Kidney tubule cell (primary cell): ENCODE measurements around the gene VPS45.
A peak's percentile ranks its signal among the peaks of the same experiment; 100 is the strongest.

Source experiments
- DNase-seq: peaks from one replicate; pipeline ENCODE4 v3.0.0-alpha.2; 2018; ENCODE audit warnings: low spot score

The VPS45 gene

DNA sequence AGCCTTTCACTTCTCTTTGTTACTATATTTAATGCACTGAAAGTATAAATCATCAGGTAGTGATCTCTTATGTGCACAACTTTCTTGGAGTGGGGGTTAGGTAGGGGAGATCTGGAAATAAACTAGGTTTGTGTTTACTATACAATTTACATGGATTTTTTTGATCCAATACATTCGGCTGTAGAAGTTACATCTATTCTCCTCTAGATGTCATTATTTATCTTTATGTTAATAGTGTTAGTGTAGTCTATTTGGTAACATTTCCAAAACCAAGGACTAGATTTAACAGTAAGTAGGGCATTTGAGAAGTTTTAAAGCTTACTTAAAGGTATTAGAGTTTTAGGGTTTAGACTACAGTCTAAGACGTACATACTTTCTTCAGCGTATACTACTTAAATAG lies 5.4 kb downstream of the VPS45 start:
- peak; percentile 17 for DNase-seq

DNA sequence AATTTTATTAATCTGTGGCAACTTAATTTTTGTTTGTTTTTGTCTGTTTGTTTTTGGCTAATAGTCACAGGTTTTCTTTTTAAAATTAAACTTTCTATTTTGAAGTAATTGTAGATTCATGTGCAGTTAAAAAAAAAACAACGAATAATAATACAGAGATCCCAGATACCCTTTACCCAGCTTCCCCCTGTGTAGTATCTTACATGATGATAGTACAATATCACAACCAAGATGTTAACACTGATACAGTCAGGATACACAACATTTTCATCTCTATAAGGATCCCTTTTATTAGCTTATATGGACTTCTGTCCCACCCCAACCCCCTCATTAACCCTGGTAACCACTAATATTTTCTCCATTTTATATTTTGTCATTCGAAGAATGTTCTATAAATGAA lies 5.9 kb downstream of the VPS45 start:
- no peak for DNase-seq

DNA sequence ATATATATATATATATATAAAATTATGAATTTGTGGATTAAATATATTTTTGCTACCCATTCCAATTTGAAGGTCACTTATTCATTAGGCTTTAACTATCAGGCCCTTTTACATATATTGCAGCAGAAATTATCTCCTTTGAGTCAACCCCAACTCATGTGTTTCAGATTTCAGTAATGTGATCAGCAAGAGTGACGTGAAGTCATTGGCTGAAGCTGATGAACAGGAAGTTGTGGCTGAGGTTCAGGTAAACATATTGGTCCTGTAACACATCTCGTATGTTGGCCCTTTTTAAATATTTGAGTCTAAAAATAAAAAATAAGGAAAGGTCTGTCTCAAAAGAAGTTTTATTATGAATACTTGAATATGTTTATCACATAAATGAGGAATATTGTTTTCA lies 8.5 kb downstream of the VPS45 start:
- no peak for DNase-seq

DNA sequence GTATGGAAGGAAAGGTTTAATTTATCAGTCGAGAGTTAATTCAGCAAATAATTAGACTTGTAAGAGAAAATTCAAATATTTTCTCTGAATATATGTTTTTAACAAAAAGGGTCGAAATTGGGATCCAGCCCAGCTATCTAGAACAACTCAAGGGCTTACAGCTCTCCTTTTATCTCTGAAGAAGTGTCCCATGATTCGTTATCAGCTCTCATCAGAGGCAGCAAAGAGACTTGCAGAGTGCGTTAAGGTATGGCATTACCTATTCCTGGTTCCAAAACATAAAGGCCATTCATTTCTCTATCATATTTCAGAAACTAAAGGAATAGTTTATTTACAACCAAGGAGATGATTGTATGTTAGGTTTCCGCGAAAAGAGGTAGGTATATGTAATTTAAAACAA lies 9.4 kb downstream of the VPS45 start:
- no peak for DNase-seq

DNA sequence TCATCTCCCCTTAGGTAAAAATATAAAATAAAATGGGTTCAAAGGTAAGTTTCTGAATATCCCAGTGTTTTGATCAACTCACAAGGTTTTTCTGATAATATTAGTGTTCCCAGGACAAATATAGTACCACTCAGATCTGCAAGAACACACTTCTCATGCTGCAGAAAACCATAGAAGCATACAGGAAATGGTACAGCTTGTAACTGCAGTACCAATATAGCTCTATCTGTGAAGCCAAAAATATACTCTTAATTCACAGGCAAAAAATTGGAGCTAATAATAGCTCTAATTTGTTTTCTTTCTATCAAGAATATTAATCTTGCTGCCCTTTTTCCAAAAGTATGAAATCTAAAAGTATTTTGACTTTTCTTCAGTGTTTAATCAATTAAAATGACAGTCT lies 13.2 kb downstream of the VPS45 start:
- DNase-seq: no peak

DNA sequence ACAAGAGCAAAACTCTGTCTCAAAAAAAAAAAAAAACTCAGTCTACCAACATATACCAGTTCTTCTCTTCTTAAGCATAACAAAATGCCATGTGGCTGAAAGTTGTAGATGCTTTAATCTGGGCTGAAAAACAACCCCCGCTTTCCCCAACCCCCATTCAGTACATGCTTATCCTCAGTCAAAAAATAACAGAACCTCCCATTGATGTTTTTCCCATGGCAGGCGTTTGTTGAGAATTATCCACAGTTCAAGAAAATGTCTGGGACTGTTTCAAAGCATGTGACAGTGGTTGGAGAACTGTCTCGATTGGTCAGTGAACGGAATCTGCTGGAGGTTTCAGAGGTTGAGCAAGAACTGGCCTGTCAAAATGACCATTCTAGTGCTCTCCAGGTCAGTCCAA lies 14.9 kb downstream of the VPS45 start:
- no peak for DNase-seq

GRCh38 chr1:150083907-150084306 lies 16.3 kb downstream of the VPS45 start:
- DNase-seq: no peak

DNA sequence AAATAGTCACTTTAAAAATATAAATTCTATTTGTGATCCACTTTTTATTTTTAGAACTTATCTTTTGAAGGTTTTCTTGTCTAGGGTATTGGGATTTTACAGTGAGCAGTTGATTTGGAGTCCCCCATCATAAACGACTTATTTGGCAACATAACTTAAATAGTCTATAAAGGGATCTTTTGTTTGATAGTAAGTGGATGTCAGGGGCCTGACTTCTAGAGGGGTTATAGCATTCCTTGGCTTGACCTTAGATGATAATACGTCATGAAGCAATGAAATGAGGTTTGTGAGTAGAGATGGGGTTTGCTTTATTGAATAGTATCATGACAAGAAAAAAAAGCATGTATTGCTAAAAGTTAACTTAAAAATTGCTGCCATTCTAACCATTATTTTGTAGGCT lies 17.8 kb downstream of the VPS45 start:
- DNase-seq: no peak

GRCh38 chr1:150087415-150087814 lies 19.8 kb downstream of the VPS45 start:
- DNase-seq: no peak

- no peak for DNase-seq
Observed at GRCh38 chr1:150089846-150090520, 22.4 kb downstream of the VPS45 start.

DNA sequence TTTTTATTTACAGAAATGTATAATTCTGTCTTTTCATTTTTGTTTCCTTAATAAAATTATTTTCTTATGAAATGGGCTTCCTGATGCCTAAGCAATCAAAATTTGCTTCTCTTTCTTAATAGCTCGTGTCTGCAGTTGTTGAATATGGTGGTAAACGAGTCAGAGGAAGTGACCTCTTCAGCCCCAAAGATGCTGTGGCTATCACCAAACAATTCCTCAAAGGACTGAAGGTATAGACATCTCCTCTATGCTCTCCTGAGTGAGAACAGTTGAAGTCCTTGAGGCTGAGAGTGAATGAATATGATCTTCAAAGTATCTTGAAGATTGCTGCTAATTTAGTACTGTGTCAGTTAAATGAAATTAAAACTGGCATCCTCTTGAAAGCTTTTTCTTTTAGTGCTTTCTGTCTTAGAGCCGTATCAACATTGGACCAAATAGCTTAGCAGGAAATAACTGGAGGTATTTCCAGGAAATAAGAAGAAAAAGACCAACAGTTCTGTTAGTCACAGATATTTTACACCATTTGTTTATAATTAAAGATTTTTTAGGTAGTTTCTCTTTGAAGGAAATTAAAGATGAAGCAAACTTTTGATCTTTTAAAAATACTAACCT lies 24.7 kb downstream of the VPS45 start:
- no peak for DNase-seq

- no peak for DNase-seq
Observed at GRCh38 chr1:150093805-150094204, 26.2 kb downstream of the VPS45 start.

DNA sequence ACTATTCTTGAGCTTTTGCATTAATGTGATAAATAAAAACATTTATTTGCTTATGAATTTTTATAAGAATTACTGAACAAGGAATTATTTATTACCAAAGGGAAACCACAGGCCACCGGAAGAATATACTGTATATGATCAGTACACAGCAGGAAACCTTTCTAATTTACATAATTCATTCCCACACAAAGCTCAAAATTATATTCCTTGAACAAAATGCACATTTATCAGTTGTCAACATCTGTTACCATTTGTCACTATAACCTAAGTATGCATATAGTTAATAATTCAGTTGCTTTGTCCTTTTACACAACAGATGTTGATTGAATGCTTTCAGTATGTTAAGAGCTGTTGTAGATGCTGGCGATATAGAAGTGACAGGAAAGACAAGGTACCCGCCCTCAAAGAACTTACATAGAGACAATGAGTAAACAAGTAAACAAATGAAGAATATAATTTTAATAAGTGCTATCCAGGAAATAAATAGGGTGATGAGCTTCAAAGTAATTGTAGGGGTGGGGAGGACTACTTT lies 27.2 kb downstream of the VPS45 start:
- DNase-seq: no peak

GRCh38 chr1:150102986-150103385 lies 35.4 kb downstream of the VPS45 start:
- DNase-seq: no peak

GRCh38 chr1:150106341-150106740 lies 38.8 kb downstream of the VPS45 start:
- no peak for DNase-seq

- DNase-seq: no peak
Observed at GRCh38 chr1:150109586-150109985, 42.0 kb downstream of the VPS45 start.

GRCh38 chr1:150110116-150110515 lies 42.5 kb downstream of the VPS45 start:
- no peak for DNase-seq

- DNase-seq: no peak
Observed at GRCh38 chr1:150111670-150112069, 44.1 kb downstream of the VPS45 start.

GRCh38 chr1:150115121-150115520 lies 47.5 kb downstream of the VPS45 start:
- no peak for DNase-seq

DNA sequence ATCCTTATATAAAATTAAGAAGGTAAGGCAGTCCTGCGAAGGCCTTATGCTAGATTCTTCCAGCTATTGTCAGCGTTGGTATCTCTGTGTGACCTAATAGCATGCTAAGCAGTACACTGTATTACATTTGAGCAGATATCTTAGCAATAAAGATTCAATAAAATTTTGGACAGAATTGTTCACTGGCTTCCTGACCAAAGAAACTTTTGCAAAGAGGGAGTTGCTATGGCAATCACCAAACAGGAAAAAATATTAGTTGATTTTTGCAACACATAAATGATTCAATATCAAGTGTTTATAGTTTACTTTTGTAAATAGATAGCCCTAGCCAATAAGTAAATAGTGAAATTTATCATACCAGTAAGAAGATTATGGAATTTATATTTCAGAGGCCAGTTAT lies 51.1 kb downstream of the VPS45 start:
- DNase-seq: no peak

- no peak for DNase-seq
Observed at GRCh38 chr1:150121236-150121862, 53.8 kb downstream of the VPS45 start.

GRCh38 chr1:150126811-150127210 lies 59.2 kb downstream of the VPS45 start:
- no peak for DNase-seq

DNA sequence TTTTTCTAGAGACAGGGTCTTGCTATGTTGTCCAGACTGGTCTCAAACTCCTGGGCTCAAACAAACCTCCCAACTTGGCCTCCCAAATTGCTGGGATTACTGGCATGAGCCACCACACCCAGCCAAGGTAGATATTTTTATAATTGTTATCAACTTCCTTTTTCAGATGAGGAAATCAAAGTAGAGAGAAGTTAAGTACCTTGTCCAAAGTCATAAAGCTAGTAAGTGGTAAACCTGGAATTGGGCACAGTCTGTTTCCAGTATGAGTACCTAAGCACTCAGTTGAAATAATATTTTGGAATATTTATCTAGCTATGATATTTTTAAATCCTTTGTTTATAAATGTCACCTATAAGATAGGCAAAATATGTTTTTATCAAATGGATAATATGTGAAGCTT lies 59.9 kb downstream of the VPS45 start:
- DNase-seq: no peak
